Activated B cell treated with CpG ODN at 0.5 μM for 24 hours (primary cell): ENCODE results near the gene IP6K1. TPM values are rescaled to one million over a fixed set of nuclear protein-coding genes. Genes with fewer than 3 reads are reported as not detected.

Experiments
- ATAC-seq: fragments of 200-7000 bp; cut with Tn5 transposase; one replicate; pipeline ENCODE4 v1.10.0; 2021; ENCODE audit warnings: low read depth, mild to moderate bottlenecking, moderate library complexity
- CTCF ChIA-PET: fragments of 350-600 bp; sonication (Branson Sonifier 250); formaldehyde crosslinking; loops from one replicate; lab custom pipeline; 2021; ENCODE audit warnings: antibody characterized with exemption; lab: Charles Lee
- POLR2A ChIA-PET: fragments of 350-600 bp; sonication (Branson Sonifier 250); formaldehyde crosslinking; loops from one replicate; lab custom pipeline; 2021; ENCODE audit warnings: antibody characterized with exemption; lab: Charles Lee
- DNase-seq: peaks from one replicate; pipeline ENCODE4 v3.0.0; 2022
- H3K27ac Mint-ChIP-seq: one replicate; pipeline ENCODE4 v1.8.0; 2020; ENCODE audit warnings: mixed read lengths
- H3K27me3 Mint-ChIP-seq: one replicate; pipeline ENCODE4 v1.8.0; 2021; ENCODE audit warnings: mixed read lengths
- H3K36me3 Mint-ChIP-seq: one replicate; pipeline ENCODE4 v1.8.0; 2021; ENCODE audit warnings: low read depth, mixed read lengths
- H3K4me1 Mint-ChIP-seq: one replicate; pipeline ENCODE4 v1.8.0; 2021; ENCODE audit warnings: mixed read lengths
- H3K4me3 Mint-ChIP-seq: one replicate; pipeline ENCODE4 v1.8.0; 2020; ENCODE audit warnings: mild to moderate bottlenecking, mixed read lengths
- H3K9me3 Mint-ChIP-seq: one replicate; pipeline ENCODE4 v1.8.0; 2020; ENCODE audit warnings: mixed read lengths
- intact Hi-C: fragments of 100-400 bp; cut with micrococcal nuclease; formaldehyde crosslinking; loops from one replicate; pipeline ENCODE4 v1.15.1; 2024
- total RNA-seq: library from RNA; stranded (reverse); gene quantifications from 2 replicates; pipeline ENCODE4 v1.2.3, GENCODE V29; 2022
- TF ChIP-seq, protein P1 (sequence below): fragments of 200-600 bp; IDR thresholded peaks from one replicate; pipeline ENCODE4 v1.8.0; 2022; ENCODE audit warnings: antibody characterized with exemption, mild to moderate bottlenecking

Gene IP6K1
- total RNA-seq, 1 donor from 2014 or later = 47.6 TPM

DNA sequence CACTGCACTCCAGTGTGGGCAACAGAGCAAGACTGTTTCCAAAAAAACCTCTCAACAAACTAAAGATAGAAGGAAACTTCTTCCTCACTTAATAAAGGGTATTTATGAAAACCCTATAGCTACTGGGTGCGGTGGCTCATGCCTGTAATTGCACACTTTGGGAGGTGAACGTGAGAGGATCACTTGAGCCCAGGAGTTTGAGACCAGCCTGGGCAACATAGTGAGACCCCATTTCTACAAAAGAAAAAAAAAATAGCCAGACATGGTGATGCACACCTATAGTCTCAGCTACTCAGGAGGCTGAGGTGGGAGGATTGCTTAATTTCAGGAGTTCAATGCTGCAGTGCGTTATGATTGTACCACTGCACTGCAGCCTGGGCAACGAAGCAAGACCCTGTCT lies 22.4 kb downstream of the IP6K1 start:
- ChIA-PET POLR2A (interaction anchor here (0.6 kb wide), 1 partner anchor 345 kb away, joined by 3 read pairs; no protein-coding TSS in a partner anchor), CTCF (no interaction called here)
- intact Hi-C loops = no loop called here
- peaks cover 31% of the 10 kb centered on the region for H3K36me3 Mint-ChIP-seq
- no peak overlapping the region for H3K27ac Mint-ChIP-seq
- no peaks in the 10 kb centered on the region for H3K27me3 Mint-ChIP-seq
- ATAC-seq = no peak
- H3K4me3 Mint-ChIP-seq = no peak overlapping the region
- no peaks in the 10 kb centered on the region for H3K9me3 Mint-ChIP-seq
- no peak for DNase-seq
- TF ChIP-seq, protein P1, sequence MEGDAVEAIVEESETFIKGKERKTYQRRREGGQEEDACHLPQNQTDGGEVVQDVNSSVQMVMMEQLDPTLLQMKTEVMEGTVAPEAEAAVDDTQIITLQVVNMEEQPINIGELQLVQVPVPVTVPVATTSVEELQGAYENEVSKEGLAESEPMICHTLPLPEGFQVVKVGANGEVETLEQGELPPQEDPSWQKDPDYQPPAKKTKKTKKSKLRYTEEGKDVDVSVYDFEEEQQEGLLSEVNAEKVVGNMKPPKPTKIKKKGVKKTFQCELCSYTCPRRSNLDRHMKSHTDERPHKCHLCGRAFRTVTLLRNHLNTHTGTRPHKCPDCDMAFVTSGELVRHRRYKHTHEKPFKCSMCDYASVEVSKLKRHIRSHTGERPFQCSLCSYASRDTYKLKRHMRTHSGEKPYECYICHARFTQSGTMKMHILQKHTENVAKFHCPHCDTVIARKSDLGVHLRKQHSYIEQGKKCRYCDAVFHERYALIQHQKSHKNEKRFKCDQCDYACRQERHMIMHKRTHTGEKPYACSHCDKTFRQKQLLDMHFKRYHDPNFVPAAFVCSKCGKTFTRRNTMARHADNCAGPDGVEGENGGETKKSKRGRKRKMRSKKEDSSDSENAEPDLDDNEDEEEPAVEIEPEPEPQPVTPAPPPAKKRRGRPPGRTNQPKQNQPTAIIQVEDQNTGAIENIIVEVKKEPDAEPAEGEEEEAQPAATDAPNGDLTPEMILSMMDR = no peak
- peaks cover 8% of the 10 kb centered on the region for H3K4me1 Mint-ChIP-seq

DNA sequence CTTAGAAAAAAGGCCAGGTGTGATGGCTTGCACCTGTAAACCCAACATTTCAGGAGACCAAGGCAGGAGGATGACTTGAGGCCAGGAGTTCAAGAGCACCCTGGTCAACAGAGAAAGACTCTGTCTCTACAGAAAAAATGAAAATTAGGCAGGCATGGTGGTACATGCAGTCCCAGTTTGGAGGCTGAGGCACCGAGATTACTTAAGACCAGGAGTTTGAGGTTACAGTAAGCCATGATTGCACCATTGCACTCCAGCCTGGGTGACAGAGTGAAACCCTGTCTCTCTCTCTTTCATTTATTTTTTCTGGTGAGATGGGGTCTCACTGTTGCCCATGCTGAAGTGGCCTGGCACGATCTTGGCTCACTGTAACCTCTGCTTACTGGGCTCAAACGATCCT lies 24.7 kb downstream of the IP6K1 start:
- peaks cover 10% of the 10 kb centered on the region for H3K4me1 Mint-ChIP-seq

DNA sequence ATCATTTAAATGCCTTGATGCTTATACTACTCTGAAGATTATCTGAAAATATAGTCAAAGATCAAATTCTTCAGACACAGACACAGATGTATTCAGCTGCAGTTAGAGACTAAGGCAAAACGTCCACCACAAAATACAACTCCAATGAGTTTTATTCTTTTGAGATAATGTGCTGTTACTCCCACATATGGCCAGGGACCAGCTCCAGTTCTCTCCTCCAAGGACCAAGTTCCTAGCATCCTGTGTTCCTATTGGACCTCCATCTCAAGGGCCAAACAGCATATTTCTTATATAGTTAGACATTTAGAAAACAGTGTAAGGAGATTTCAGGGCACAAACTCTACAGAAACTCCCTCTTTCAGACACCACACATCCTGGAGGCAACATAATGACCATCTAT lies 27.1 kb downstream of the IP6K1 start:
- TF ChIP-seq, protein P1 = no peak
- H3K4me1 Mint-ChIP-seq = peaks cover 11% of the 10 kb centered on the region

More for the DNA sequence above, 24.7 kb downstream of the IP6K1 start:
- no peak overlapping the region for H3K27ac Mint-ChIP-seq
- TF ChIP-seq, protein P1 = no peak
- no peak for DNase-seq
- peaks cover 37% of the 10 kb centered on the region for H3K36me3 Mint-ChIP-seq
- H3K27me3 Mint-ChIP-seq = no peaks in the 10 kb centered on the region
- intact Hi-C loops = no loop called here
- ChIA-PET POLR2A (no interaction called here), CTCF (no interaction called here)
- no peak for ATAC-seq
- H3K4me3 Mint-ChIP-seq = no peak overlapping the region
- H3K9me3 Mint-ChIP-seq = no peaks in the 10 kb centered on the region

DNA sequence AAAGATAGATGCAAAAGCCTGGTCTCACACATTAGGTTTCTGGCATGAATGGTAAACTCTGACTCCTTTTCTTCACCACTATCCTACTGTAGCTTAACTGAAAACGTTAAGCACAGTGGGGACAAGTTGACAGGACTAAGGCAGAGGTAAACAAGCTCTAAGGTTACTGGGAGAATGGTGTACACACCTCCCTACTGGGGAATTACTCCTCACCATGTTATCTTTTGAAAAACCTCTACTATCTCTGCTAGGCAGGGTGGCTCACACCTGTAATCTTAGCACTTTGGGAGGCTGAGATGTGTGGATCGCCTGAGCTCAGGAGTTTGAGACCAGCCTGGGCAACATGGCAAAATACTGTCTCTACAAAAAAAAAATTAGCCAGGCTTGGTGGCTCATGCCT lies 29.1 kb downstream of the IP6K1 start:
- H3K27me3 Mint-ChIP-seq = no peaks in the 10 kb centered on the region
- no peak for ATAC-seq
- no peak overlapping the region for H3K27ac Mint-ChIP-seq
- ChIA-PET CTCF (interaction anchor here (1.1 kb wide), 1 partner anchor 82 kb away, joined by 3 read pairs; no protein-coding TSS in a partner anchor), POLR2A (no interaction called here)
- no peaks in the 10 kb centered on the region for H3K9me3 Mint-ChIP-seq
- TF ChIP-seq, protein P1 = no peak
- intact Hi-C loops = no loop called here
- peaks cover 15% of the 10 kb centered on the region for H3K4me1 Mint-ChIP-seq
- peaks cover 34% of the 10 kb centered on the region for H3K36me3 Mint-ChIP-seq
- H3K4me3 Mint-ChIP-seq = no peak overlapping the region
- no peak for DNase-seq

More for the DNA sequence above, 27.1 kb downstream of the IP6K1 start:
- Mint-ChIP-seq H3K4me3 (no peak overlapping the region), H3K27me3 (no peaks in the 10 kb centered on the region), H3K9me3 (no peaks in the 10 kb centered on the region), H3K36me3 (peaks cover 34% of the 10 kb centered on the region), H3K27ac (no peak overlapping the region)
- POLR2A ChIA-PET = no interaction called here
- ATAC-seq (no peak), DNase-seq (no peak)
- CTCF ChIA-PET = no interaction called here
- intact Hi-C loops = no loop called here

DNA sequence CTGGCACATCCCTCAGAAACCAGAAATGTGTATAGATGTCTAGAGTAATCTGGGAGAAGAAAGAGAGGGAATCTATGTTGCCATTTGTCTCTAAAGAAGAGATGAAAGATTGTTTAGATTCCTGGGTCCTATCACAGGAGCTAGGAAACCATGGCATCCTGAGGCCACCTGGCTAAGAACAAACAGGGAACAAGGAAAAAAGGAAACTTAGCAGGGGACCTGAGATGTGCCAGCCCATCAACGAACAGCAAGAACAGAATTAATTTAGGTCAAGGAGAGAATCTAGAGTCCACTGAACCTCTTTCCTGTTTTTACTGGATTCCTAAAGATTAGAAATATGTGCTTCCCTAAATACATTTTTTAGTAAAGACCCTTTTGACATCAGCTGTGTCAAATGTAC lies 30.3 kb downstream of the IP6K1 start:
- ChIA-PET CTCF (interaction anchor here (1.1 kb wide), 1 partner anchor 83 kb away, joined by 3 read pairs; no protein-coding TSS in a partner anchor), POLR2A (no interaction called here)
- Mint-ChIP-seq H3K9me3 (no peaks in the 10 kb centered on the region), H3K36me3 (peaks cover 38% of the 10 kb centered on the region), H3K27ac (no peak overlapping the region), H3K4me3 (no peak overlapping the region), H3K4me1 (peaks cover 15% of the 10 kb centered on the region), H3K27me3 (no peaks in the 10 kb centered on the region)
- intact Hi-C loops = no loop called here
- no peak for ATAC-seq
- TF ChIP-seq, protein P1 = no peak
- no peak for DNase-seq
